Lung (tissue), 12 donors: ENCODE data around the gene SIX1. TPM values are rescaled to one million over a fixed set of nuclear protein-coding genes. Genes with fewer than 3 reads are reported as not detected.

ENCODE experiments used
- ATAC-seq: fragments of 200-7000 bp; cut with Tn5 transposase; one replicate; pipeline ENCODE4 v1.9.1; 2020; ENCODE audit warnings: moderate number of reproducible peaks; ENCODE audit not compliant: insufficient read depth, low FRiP score
- DNase-seq, 3 donors: peaks; one replicate each; pipeline ENCODE4 v3.0.0-alpha.2; 2013 to 2017
- H3K27ac ChIP-seq, 2 donors: one replicate each; pipeline ENCODE4 v1.5.1; 2013; ENCODE audit warnings: mild to moderate bottlenecking in 2 of 2, moderate library complexity in 2 of 2, control low read depth in 1 of 2, inconsistent platforms in 1 of 2, low read depth in 1 of 2, low read length in 1 of 2
- H3K27me3 ChIP-seq, 3 donors: one replicate each; pipeline ENCODE4 v1.5.1; 2013; ENCODE audit warnings: low read length in 2 of 3; ENCODE audit not compliant: control insufficient read depth in 3 of 3, insufficient read depth in 3 of 3
- H3K36me3 ChIP-seq, 4 donors: one replicate each; pipeline ENCODE4 v1.5.1; 2013; ENCODE audit warnings: low read length in 4 of 4, mild to moderate bottlenecking in 1 of 4, moderate library complexity in 1 of 4; ENCODE audit not compliant: control insufficient read depth in 4 of 4, insufficient read depth in 4 of 4
- H3K4me1 ChIP-seq, 5 donors: one replicate each; pipeline ENCODE4 v1.5.1; 2013; ENCODE audit warnings: low read length in 5 of 5, mild to moderate bottlenecking in 2 of 5, moderate library complexity in 1 of 5; ENCODE audit not compliant: control insufficient read depth in 5 of 5, insufficient read depth in 5 of 5
- H3K4me3 ChIP-seq: one replicate; pipeline ENCODE4 v1.5.1; 2013; ENCODE audit warnings: mild to moderate bottlenecking, control low read depth, moderate library complexity
- H3K9ac ChIP-seq, 2 donors: one replicate each; pipeline ENCODE4 v1.5.1; 2013; ENCODE audit warnings: low read length in 2 of 2, control low read depth in 1 of 2; ENCODE audit not compliant: insufficient read depth in 1 of 2
- H3K9me3 ChIP-seq, 4 donors: one replicate each; pipeline ENCODE4 v1.5.1; 2013; ENCODE audit warnings: low read length in 3 of 4, mild to moderate bottlenecking in 1 of 4, moderate library complexity in 1 of 4; ENCODE audit not compliant: control insufficient read depth in 4 of 4, insufficient read depth in 3 of 4
- CTCF ChIP-seq: IDR thresholded peaks from 2 replicates; pipeline ENCODE4 v1.5.1; 2012; ENCODE audit warnings: mild to moderate bottlenecking; ENCODE audit errors: control extremely low read depth, extremely low read depth
- WGBS, 2 donors: extraction: QIAGEN DNeasy Blood & Tissue Kit; methylation state at CpG; one replicate each; pipeline ENCODE4 v1.1.7; 2013; 5-methylcytosine and 5-hydroxymethylcytosine counted together
- polyA plus RNA-seq, 2 donors: library from polyadenylated mRNA; stranded (reverse); fragments of 200-250 nt; gene quantifications; one replicate each; pipeline ENCODE4 v1.2.1, GENCODE V29; 2013
- total RNA-seq, 2 donors: library from RNA; depleted of rRNA in 1 of 2; stranded (reverse); fragments of >200 nt in 1 of 2; gene quantifications; one replicate each; pipeline ENCODE4 v1.2.1, GENCODE V29; 2014 to 2021
- donor health status: control.
- donor health status: control.
- donor health status: Bipolar disorder and iron deficiency.
- donor health status: healthy.
- donor health status: DM: yes; HTN: yes; CAD: no.

The SIX1 gene
- total and polyA plus RNA-seq, 4 donors, result 2.1 to 5.9 (median 3.8) TPM

DNA sequence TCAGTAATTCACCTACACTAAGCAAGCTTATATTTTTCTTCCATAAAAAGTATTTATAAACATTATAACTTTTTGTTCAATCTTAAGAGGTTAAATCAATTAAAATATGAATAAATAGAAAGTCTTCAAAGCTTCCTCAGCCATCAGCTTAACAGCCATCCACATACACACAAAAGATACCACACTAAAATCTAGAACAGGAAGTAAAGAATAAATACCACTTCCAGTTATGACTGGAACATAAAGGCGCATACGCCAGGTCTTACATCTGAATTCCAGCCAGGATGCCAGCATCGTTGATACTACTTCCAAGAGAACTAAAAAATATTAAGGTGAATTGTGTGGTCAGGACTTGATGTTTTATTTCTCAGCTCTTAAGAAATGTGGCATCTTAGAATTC lies 17.0 kb downstream of the SIX1 start:
- no peak overlapping the region for H3K4me3 ChIP-seq
- H3K9ac ChIP-seq, result no peak overlapping the region
- no peaks in the 10 kb centered on the region for H3K36me3 ChIP-seq
- peaks cover 0 to 13% (median 11%) of the 10 kb centered on the region in 3 donors for H3K27me3 ChIP-seq
- TF ChIP-seq CTCF, result no peak
- DNase-seq (no peak), ATAC-seq (no peak)
- peaks cover 0 to 2% (median 0%) of the 10 kb centered on the region in 4 donors for H3K9me3 ChIP-seq
- 38 to 41% methylated on average over 3 of the region's 3 CpGs for WGBS, 2 donors
- H3K27ac ChIP-seq, result no peak overlapping the region
- H3K4me1 ChIP-seq, result no peaks in the 10 kb centered on the region

DNA sequence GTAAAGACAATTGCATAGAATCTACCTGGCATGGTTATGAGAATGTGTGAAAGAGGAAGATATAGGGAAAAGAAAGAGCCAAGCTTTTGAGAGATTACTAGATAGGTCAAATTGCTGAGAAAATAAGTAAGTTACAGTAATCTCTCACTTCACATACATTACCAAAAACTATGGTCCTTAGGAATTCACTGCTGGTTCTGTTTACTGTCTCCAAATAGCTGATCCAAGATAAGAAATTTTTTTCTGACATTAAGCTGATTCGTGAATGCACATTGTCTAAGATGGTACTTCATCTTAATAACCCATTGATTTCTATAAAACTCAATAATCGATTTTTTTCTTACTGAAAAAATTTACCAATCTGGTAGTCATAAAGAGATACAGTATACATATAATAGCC lies 17.4 kb downstream of the SIX1 start:
- Histone ChIP-seq H3K27me3 (peaks cover 0 to 9% (median 8%) of the 10 kb centered on the region in 3 donors), H3K9ac (no peak overlapping the region), H3K9me3 (no peaks in the 10 kb centered on the region), H3K27ac (no peak overlapping the region), H3K36me3 (no peaks in the 10 kb centered on the region), H3K4me1 (no peaks in the 10 kb centered on the region), H3K4me3 (no peak overlapping the region)
- WGBS, 2 donors, result 85 to 90% methylated on average over 2 of the region's 2 CpGs
- DNase-seq (no peak), ATAC-seq (no peak)
- no peak for TF ChIP-seq CTCF

GRCh38 chr14:60630129-60630528 lies 19.1 kb downstream of the SIX1 start:
- DNase-seq (no peak), ATAC-seq (no peak)
- Histone ChIP-seq H3K9ac (no peak overlapping the region), H3K4me3 (no peak overlapping the region), H3K27me3 (peaks cover 0 to 2% (median 0%) of the 10 kb centered on the region in 3 donors), H3K36me3 (no peaks in the 10 kb centered on the region), H3K9me3 (no peaks in the 10 kb centered on the region), H3K27ac (no peak overlapping the region), H3K4me1 (peaks cover 0 to 4% (median 0%) of the 10 kb centered on the region in 5 donors)
- no peak for TF ChIP-seq CTCF

DNA sequence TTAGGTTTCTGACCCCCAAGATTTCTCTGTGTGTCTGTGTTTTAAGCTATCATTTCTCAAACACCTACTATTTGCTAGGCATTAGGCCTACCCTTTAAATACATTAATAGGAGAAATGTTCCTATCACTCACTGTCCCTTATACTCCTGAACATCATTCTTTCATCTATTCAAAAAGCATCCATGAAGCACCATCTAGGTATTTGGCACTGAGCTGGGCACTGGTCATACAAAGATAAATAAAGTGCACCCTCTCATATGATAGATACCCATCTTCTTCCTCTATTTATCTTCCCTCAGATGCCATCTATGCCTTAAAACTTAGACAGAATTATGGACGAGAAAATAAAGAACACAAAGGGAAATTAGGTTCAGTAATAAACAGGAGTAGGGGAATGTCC lies 20.4 kb downstream of the SIX1 start:
- WGBS, 2 donors, result 69 to 79% methylated on average over 1 of the region's 1 CpG
- TF ChIP-seq CTCF, result no peak
- Histone ChIP-seq H3K27me3 (peaks cover 0 to 2% (median 0%) of the 10 kb centered on the region in 3 donors), H3K4me1 (peaks cover 0 to 7% (median 0%) of the 10 kb centered on the region in 5 donors), H3K36me3 (no peaks in the 10 kb centered on the region), H3K27ac (no peak overlapping the region), H3K4me3 (no peak overlapping the region), H3K9me3 (no peaks in the 10 kb centered on the region), H3K9ac (no peak overlapping the region)
- DNase-seq (no peak), ATAC-seq (no peak)
